ENCODE measurements around the gene NTM.
"Not testable (repeated sequence)": the region's sequence is repeated elsewhere in the genome, so short reads cannot be mapped to it uniquely, and the experiment has no call there.

Gene NTM

DNA sequence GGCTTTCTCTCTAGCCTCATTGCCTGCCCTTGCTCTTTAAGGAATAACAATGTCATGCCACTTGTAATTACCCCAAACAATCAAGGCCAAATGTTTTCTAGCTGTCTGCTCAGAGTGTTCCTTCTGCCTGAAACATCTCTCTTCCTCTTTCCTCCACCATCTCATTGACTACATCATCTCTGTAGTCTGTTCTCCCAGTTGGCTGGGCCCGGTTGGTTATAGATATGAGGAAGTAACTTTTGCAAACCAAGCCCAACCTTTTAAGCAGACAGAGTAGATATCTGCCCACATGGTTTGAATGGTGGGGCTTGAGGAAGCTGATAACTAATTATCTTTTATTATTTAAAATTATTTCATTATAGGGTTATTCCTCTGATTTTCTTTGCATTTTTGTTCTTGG is 104.5 kb downstream of the NTM start:
- Mint-ChIP-seq H3K4me1 (no peaks in the 10 kb centered on the region), H3K27ac (no peak overlapping the region), H3K36me3 (ENCODE audit: low read depth) (no peaks in the 10 kb centered on the region), H3K27me3 (no peaks in the 10 kb centered on the region), H3K9me3 (no peaks in the 10 kb centered on the region), H3K4me3 (no peak overlapping the region)
- no peak for DNase-seq
- no peak for ATAC-seq

GRCh38 chr11:131476266-131476665 is 105.9 kb downstream of the NTM start:
- peak; percentile 20 for ATAC-seq
- Mint-ChIP-seq H3K36me3 (ENCODE audit: low read depth) (no peaks in the 10 kb centered on the region), H3K27ac (no peak overlapping the region), H3K27me3 (no peaks in the 10 kb centered on the region), H3K9me3 (peaks cover 5% of the 10 kb centered on the region), H3K4me3 (no peak overlapping the region), H3K4me1 (no peaks in the 10 kb centered on the region)
- DNase-seq, result no peak

DNA sequence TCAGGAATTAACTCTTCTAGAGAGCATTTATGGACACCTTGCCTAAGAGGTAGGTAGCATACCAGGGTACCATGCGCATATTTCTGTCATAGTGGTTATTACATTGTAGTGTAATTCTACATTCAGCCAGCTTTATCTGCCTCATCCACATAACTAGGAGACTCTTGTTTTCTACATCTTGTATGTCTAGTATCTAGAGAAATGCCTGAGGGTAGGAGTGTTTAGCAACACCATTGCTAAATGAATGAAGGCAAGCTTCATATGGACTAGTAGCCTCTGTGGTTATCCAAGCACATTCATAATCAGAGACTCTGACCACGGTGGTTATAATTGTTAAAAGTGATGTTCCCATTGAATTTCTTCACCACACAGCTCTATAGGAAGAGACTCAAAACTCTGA is 107.9 kb downstream of the NTM start:
- H3K4me1 Mint-ChIP-seq, result no peaks in the 10 kb centered on the region
- ATAC-seq, result no peak
- no peak overlapping the region for H3K4me3 Mint-ChIP-seq
- H3K9me3 Mint-ChIP-seq, result peaks cover 5% of the 10 kb centered on the region
- peaks cover 2% of the 10 kb centered on the region for H3K27me3 Mint-ChIP-seq
- no peak for DNase-seq
- no peak overlapping the region for H3K27ac Mint-ChIP-seq
- no peaks in the 10 kb centered on the region for H3K36me3 Mint-ChIP-seq (ENCODE audit: low read depth)

- H3K27ac Mint-ChIP-seq, result no peak overlapping the region
- no peak overlapping the region for H3K4me3 Mint-ChIP-seq
- no peak for DNase-seq
- no peaks in the 10 kb centered on the region for H3K4me1 Mint-ChIP-seq
- peaks cover 2% of the 10 kb centered on the region for H3K27me3 Mint-ChIP-seq
- peaks cover 5% of the 10 kb centered on the region for H3K9me3 Mint-ChIP-seq
- no peaks in the 10 kb centered on the region for H3K36me3 Mint-ChIP-seq (ENCODE audit: low read depth)
- no peak for ATAC-seq
Measured at GRCh38 chr11:131481303-131481702, 110.9 kb downstream of the NTM start.

DNA sequence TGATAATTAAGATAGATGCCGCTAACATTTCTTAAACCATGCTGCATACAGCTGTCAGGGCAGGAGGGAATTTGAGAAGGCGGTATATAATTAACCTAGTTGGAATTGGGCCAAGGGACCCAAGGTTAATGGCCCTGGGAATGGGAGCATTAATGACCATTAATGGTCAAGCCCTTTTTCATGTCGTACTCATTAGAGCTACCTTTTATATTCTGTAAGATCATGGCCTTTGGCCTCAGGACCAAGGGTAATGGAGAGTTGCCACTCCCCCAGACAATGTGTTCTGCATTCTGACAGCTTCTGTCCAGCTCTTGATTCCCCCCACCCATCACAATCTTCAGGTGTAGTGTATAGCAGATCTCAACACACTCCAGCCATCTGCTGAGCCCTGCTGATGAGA is 111.6 kb downstream of the NTM start:
- ATAC-seq, result no peak
- Mint-ChIP-seq H3K27me3 (peaks cover 2% of the 10 kb centered on the region), H3K27ac (no peak overlapping the region)

GRCh38 chr11:131483453-131483852 is 113.0 kb downstream of the NTM start:
- no peaks in the 10 kb centered on the region for H3K36me3 Mint-ChIP-seq (ENCODE audit: low read depth)
- peaks cover 2% of the 10 kb centered on the region for H3K27me3 Mint-ChIP-seq
- H3K27ac Mint-ChIP-seq, result no peak overlapping the region
- no peaks in the 10 kb centered on the region for H3K4me1 Mint-ChIP-seq
- no peak for ATAC-seq
- no peak for DNase-seq
- peaks cover 5% of the 10 kb centered on the region for H3K9me3 Mint-ChIP-seq
- no peak overlapping the region for H3K4me3 Mint-ChIP-seq

More for the DNA sequence above, 111.6 kb downstream of the NTM start:
- peaks cover 5% of the 10 kb centered on the region for H3K9me3 Mint-ChIP-seq
- H3K4me1 Mint-ChIP-seq, result no peaks in the 10 kb centered on the region
- H3K36me3 Mint-ChIP-seq (ENCODE audit: low read depth), result no peaks in the 10 kb centered on the region
- H3K4me3 Mint-ChIP-seq, result no peak overlapping the region
- no peak for DNase-seq

DNA sequence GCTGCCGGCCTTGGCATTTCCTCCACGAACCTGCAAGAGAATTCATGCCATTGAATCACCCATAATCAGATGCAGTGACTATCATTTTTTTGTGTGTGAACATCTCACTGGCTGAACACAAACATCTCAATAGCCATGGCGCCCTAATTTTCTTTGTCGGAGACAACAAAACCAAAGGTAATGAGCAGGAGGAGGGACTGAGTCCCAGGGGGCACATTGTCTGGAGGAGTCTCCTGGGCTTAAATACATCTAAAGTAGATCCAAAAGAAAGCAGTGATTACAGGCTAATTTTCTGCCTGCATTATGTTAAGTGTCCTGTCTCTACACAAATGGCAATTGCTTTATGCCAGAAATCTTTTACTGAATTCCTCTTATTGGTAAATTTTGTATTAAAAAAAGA is 113.5 kb downstream of the NTM start:
- DNase-seq (no peak), ATAC-seq (no peak)
- Mint-ChIP-seq H3K4me1 (no peaks in the 10 kb centered on the region), H3K27me3 (peaks cover 2% of the 10 kb centered on the region), H3K4me3 (no peak overlapping the region), H3K36me3 (ENCODE audit: low read depth) (no peaks in the 10 kb centered on the region), H3K27ac (no peak overlapping the region), H3K9me3 (peaks cover 5% of the 10 kb centered on the region)

- DNase-seq (no peak), ATAC-seq (no peak)
- no peak overlapping the region for H3K4me3 Mint-ChIP-seq
- peaks cover 2% of the 10 kb centered on the region for H3K27me3 Mint-ChIP-seq
- peaks cover 2% of the 10 kb centered on the region for H3K9me3 Mint-ChIP-seq
- no peaks in the 10 kb centered on the region for H3K36me3 Mint-ChIP-seq (ENCODE audit: low read depth)
- H3K4me1 Mint-ChIP-seq, result no peaks in the 10 kb centered on the region
- H3K27ac Mint-ChIP-seq, result no peak overlapping the region
Measured at GRCh38 chr11:131486100-131486499, 115.7 kb downstream of the NTM start.

GRCh38 chr11:131486937-131487635 is 116.7 kb downstream of the NTM start:
- Mint-ChIP-seq H3K36me3 (ENCODE audit: low read depth) (no peaks in the 10 kb centered on the region), H3K4me1 (no peaks in the 10 kb centered on the region), H3K27ac (no peak overlapping the region), H3K27me3 (peaks cover 2% of the 10 kb centered on the region), H3K9me3 (no peaks in the 10 kb centered on the region), H3K4me3 (no peak overlapping the region)
- ATAC-seq (no peak), DNase-seq (no peak)

- no peak for ATAC-seq
- Mint-ChIP-seq H3K36me3 (ENCODE audit: low read depth) (no peaks in the 10 kb centered on the region), H3K27ac (no peak overlapping the region), H3K9me3 (no peaks in the 10 kb centered on the region), H3K4me1 (no peaks in the 10 kb centered on the region), H3K4me3 (no peak overlapping the region), H3K27me3 (no peaks in the 10 kb centered on the region)
- DNase-seq, result no peak
Measured at GRCh38 chr11:131488238-131488637, 117.8 kb downstream of the NTM start.

DNA sequence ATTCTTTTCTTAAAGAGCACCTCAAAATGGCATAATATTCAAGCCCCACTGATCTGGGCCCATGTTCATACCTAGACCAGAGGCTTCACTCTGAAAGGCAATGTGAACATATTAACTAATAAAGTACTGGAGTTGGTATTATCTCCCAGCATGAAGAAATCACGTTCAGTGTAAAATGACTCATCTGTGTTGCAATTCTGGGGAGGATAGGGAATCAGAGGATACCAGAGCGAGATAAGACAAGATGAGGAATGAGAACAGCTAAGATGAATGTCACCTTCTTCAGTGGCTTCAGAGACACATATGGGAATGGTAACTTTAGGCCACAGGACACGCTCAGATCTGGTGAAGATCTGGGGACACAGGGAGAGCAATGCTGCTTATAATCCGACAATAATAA is 121.1 kb downstream of the NTM start:
- H3K36me3 Mint-ChIP-seq (ENCODE audit: low read depth), result no peaks in the 10 kb centered on the region
- no peaks in the 10 kb centered on the region for H3K27me3 Mint-ChIP-seq
- ATAC-seq (no peak), DNase-seq (no peak)
- H3K4me3 Mint-ChIP-seq, result no peak overlapping the region
- no peaks in the 10 kb centered on the region for H3K4me1 Mint-ChIP-seq
- no peak overlapping the region for H3K27ac Mint-ChIP-seq
- H3K9me3 Mint-ChIP-seq, result no peaks in the 10 kb centered on the region

DNA sequence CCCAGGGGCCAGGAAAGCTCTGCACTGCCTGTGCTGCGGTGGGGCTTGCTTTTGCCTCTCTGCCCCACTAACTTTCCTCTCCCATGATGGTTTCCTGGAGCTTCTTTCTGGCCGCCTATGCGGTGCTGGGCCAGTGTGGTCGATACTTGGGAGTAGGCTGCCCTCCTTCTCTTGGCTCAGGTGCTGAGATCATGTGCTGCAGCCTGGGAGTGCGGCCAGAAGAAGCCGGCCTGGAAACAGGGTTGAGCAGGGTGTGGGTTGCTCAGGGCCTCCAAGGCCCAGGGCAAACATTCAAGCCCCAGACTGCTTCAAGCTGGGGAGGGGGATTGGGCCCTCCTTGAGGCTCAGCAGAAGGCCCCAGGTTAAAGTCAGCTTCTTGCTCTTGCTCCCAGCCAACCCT is 125.0 kb downstream of the NTM start:
- H3K4me1 Mint-ChIP-seq, result no peaks in the 10 kb centered on the region
- ATAC-seq (no peak), DNase-seq (no peak)
- no peaks in the 10 kb centered on the region for H3K27me3 Mint-ChIP-seq
- H3K27ac Mint-ChIP-seq, result no peak overlapping the region
- H3K36me3 Mint-ChIP-seq (ENCODE audit: low read depth), result no peaks in the 10 kb centered on the region
- H3K4me3 Mint-ChIP-seq, result no peak overlapping the region
- no peaks in the 10 kb centered on the region for H3K9me3 Mint-ChIP-seq

DNA sequence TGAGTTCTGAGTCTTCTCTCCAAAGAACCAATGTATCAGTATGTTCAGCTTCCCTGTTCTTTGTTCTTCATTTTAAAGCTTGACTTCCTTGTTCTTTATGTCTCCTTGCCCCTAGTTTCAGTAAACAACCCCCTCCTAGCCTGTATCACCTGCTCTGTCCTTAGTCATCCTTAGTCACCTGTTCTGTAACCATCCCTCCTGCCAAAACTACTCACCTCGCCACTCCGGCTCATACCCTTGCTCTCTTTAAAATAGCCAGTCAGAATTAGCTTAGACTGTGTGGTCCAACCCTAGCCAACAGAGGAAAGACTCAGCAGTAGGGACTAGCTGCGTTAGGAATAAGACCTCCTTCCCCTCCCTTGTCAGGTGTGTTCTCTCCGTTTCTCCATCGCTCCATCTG is 127.3 kb downstream of the NTM start:
- DNase-seq, result not testable (repeated sequence)

DNA sequence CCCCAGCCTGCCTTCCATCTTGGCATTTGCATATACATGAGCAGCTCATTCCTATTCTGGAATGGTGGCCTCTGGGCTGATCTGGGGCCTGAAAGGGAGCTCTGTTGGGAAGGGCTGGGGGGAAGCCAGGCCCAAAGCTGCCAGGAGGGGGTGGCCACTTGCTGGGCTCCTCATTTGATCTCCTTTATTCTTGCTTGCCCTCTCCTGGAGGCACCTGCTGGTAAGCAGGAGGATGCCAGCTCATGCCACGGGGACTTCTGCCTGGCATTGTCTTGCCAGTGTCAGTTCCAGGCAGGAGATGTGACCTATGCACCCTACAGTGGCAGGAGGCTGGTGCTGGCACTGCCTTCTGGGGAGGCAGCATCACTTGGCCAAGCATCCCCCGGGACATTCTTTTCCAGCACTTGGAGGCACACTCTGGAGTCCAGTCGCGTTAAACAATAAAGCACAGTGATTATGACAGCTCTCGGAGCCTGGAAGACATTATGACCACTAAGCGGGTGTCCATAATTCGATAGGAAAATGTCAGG is 128.3 kb downstream of the NTM start:
- ATAC-seq (no peak), DNase-seq (no peak)
- Mint-ChIP-seq H3K4me3 (no peak overlapping the region), H3K27ac (no peak overlapping the region), H3K27me3 (no peaks in the 10 kb centered on the region), H3K36me3 (ENCODE audit: low read depth) (no peaks in the 10 kb centered on the region), H3K9me3 (no peaks in the 10 kb centered on the region), H3K4me1 (no peaks in the 10 kb centered on the region)

More for the DNA sequence above, 127.3 kb downstream of the NTM start:
- not testable (repeated sequence) for ATAC-seq; H3K9me3 Mint-ChIP-seq; H3K27me3 Mint-ChIP-seq; H3K4me1 Mint-ChIP-seq; H3K27ac Mint-ChIP-seq; H3K36me3 Mint-ChIP-seq (ENCODE audit: low read depth); H3K4me3 Mint-ChIP-seq

DNA sequence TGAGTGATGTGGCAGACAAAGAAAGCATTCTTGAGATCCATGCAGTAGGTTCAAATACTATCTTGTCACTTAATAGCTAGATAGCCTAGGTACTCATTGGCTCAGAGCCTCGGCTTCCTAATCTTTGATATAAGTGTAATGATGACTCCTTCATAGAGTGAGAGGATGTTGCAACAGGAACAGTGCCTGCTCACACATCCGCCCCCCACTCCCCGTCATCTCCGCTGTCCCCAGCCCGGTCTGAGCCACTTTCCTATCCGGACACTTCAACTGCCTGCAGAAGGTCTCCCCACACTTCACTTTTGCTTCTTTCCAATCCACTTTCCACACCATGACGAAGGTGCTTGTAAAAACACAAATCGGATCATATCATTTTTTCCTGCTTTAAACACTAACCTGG is 128.8 kb downstream of the NTM start:
- no peak for DNase-seq
- Mint-ChIP-seq H3K27ac (no peak overlapping the region), H3K4me3 (no peak overlapping the region), H3K9me3 (no peaks in the 10 kb centered on the region), H3K27me3 (no peaks in the 10 kb centered on the region), H3K4me1 (no peaks in the 10 kb centered on the region), H3K36me3 (ENCODE audit: low read depth) (no peaks in the 10 kb centered on the region)
- ATAC-seq, result no peak

- H3K9me3 Mint-ChIP-seq, result no peaks in the 10 kb centered on the region
- H3K36me3 Mint-ChIP-seq (ENCODE audit: low read depth), result no peaks in the 10 kb centered on the region
- H3K27me3 Mint-ChIP-seq, result no peaks in the 10 kb centered on the region
- H3K27ac Mint-ChIP-seq, result no peak overlapping the region
- no peaks in the 10 kb centered on the region for H3K4me1 Mint-ChIP-seq
- no peak for ATAC-seq
- no peak for DNase-seq
- H3K4me3 Mint-ChIP-seq, result no peak overlapping the region
Measured at GRCh38 chr11:131503017-131503416, 132.6 kb downstream of the NTM start.

Data from activated naive CD8-positive, alpha-beta T cell treated with anti-CD3 and anti-CD28 coated beads, Interleukin-2, amount 50 U/mL, for 24 hours (primary cell).